ENCODE measurements around the gene TXN.

GRCh38 chr9:110261632-110262031, 5.3 kb upstream of the TXN start:
- no peak for TF ChIP-seq CTCF (IDR thresholded peaks at IDR 0.05; ENCODE audit: low read length)
- no peak for TF ChIP-seq EZH2 (IDR thresholded peaks at IDR 0.05; ENCODE audit: borderline replicate concordance, low read length)
